GM23338 (cell line): ENCODE data around the gene COL4A3. TPM values are rescaled to one million over a fixed set of nuclear protein-coding genes. Genes with fewer than 3 reads are reported as not detected.

Source experiments
- ATAC-seq: fragments of 200-7000 bp; cut with Tn5 transposase; 3 replicates; pipeline ENCODE4 v1.9.1; 2020
- DNase-seq: peaks from one replicate; pipeline ENCODE4 v3.0.0-alpha.2; 2015; ENCODE audit warnings: low spot score
- H2AFZ ChIP-seq: fragments of 200-600 bp; sonication (generic); 2 replicates; pipeline ENCODE4 v1.8.0; 2016; ENCODE audit warnings: antibody characterized with exemption, mild to moderate bottlenecking, moderate library complexity
- H3F3A ChIP-seq: fragments of 200-600 bp; sonication (generic); replicated peaks from 2 replicates; pipeline ENCODE4 v1.8.0; 2017; ENCODE audit warnings: antibody characterized with exemption, mixed run types, low read depth
- H3K27ac ChIP-seq: fragments of 200-600 bp; sonication (generic); 2 replicates; pipeline ENCODE4 v1.6.1; 2016; ENCODE audit warnings: low read depth
- H3K27me3 ChIP-seq: fragments of 200-600 bp; sonication (generic); 2 replicates; pipeline ENCODE4 v1.8.0; 2016; ENCODE audit warnings: mild to moderate bottlenecking, mixed run types, moderate library complexity; ENCODE audit not compliant: insufficient read depth
- H3K36me3 ChIP-seq: fragments of 200-600 bp; sonication (generic); 2 replicates; pipeline ENCODE4 v1.8.0; 2016; ENCODE audit warnings: mild to moderate bottlenecking; ENCODE audit not compliant: insufficient read depth
- H3K4me1 ChIP-seq: fragments of 200-600 bp; sonication (generic); 2 replicates; pipeline ENCODE4 v1.8.0; 2016; ENCODE audit warnings: mild to moderate bottlenecking, moderate library complexity; ENCODE audit not compliant: insufficient read depth
- H3K4me2 ChIP-seq: fragments of 200-600 bp; sonication (generic); 2 replicates; pipeline ENCODE4 v1.7.1; 2017; ENCODE audit warnings: mixed run types
- H3K4me3 ChIP-seq: fragments of 200-600 bp; sonication (generic); 2 replicates; pipeline ENCODE4 v1.6.1; 2016; ENCODE audit warnings: mixed run types
- H3K79me2 ChIP-seq: fragments of 200-600 bp; sonication (generic); replicated peaks from 2 replicates; pipeline ENCODE4 v1.8.0; 2017; ENCODE audit warnings: mild to moderate bottlenecking; ENCODE audit not compliant: insufficient read depth
- H3K9me2 ChIP-seq: fragments of 200-600 bp; sonication (generic); 2 replicates; pipeline ENCODE4 v1.8.0; 2017; ENCODE audit not compliant: insufficient read depth
- H4K20me1 ChIP-seq: fragments of 200-600 bp; sonication (generic); replicated peaks from 2 replicates; pipeline ENCODE4 v1.8.0; 2017; ENCODE audit warnings: mild to moderate bottlenecking; ENCODE audit not compliant: insufficient read depth
- H3K27ac Mint-ChIP-seq: 2 replicates; pipeline ENCODE4 v1.8.0; 2020; ENCODE audit warnings: inconsistent platforms, mild to moderate bottlenecking, moderate library complexity, mixed read lengths
- H3K27me3 Mint-ChIP-seq: 3 replicates; pipeline ENCODE4 v1.8.0; 2022; ENCODE audit warnings: low read depth, mild to moderate bottlenecking, moderate library complexity, mixed read lengths, inconsistent platforms; ENCODE audit not compliant: insufficient read depth, poor library complexity
- H3K36me3 Mint-ChIP-seq: 3 replicates; pipeline ENCODE4 v1.8.0; 2021; ENCODE audit warnings: low read depth, mild to moderate bottlenecking, inconsistent platforms, moderate library complexity, mixed read lengths
- H3K4me1 Mint-ChIP-seq: 3 replicates; pipeline ENCODE4 v1.8.0; 2020; ENCODE audit warnings: mild to moderate bottlenecking, inconsistent platforms, mixed read lengths
- H3K4me3 Mint-ChIP-seq: 3 replicates; pipeline ENCODE4 v1.8.0; 2021; ENCODE audit warnings: moderate library complexity, mild to moderate bottlenecking, inconsistent platforms, mixed read lengths
- H3K9me3 Mint-ChIP-seq: 3 replicates; pipeline ENCODE4 v1.8.0; 2020; ENCODE audit warnings: moderate library complexity, mild to moderate bottlenecking, inconsistent platforms, mixed read lengths
- CREB1 ChIP-seq: fragments of 250-450 bp; sonication (Bioruptor Pico); IDR thresholded peaks from 2 replicates; pipeline ENCODE4 v1.5.0; 2020; ENCODE audit warnings: low read depth, mild to moderate bottlenecking, moderate library complexity
- CTCF ChIP-seq, 2 experiments: fragments of 200-600 bp in 1 of 2; sonication (generic) in 1 of 2; conservative IDR thresholded peaks; 2 replicates each; pipeline versions ENCODE4 v1.5.1 to v1.6.1; 2016 to 2017; ENCODE audit warnings: antibody characterized with exemption in 2 of 2, low read depth in 2 of 2, mild to moderate bottlenecking in 2 of 2, moderate library complexity in 1 of 2
- EZH2phosphoT487 ChIP-seq: fragments of 200-600 bp; sonication (generic); IDR thresholded peaks from one replicate; pipeline ENCODE4 v1.8.1; 2018; ENCODE audit warnings: antibody characterized with exemption; ENCODE audit not compliant: unreplicated experiment
- NANOG ChIP-seq: IDR thresholded peaks from 2 replicates; pipeline ENCODE4 v1.6.1; 2016; ENCODE audit warnings: antibody characterized with exemption, borderline replicate concordance
- POLR2AphosphoS5 ChIP-seq: IDR thresholded peaks from 2 replicates; pipeline ENCODE4 v1.6.1; 2016; ENCODE audit warnings: antibody characterized with exemption, low read depth
- REST ChIP-seq: IDR thresholded peaks from one replicate; pipeline ENCODE4 v1.6.1; 2018; ENCODE audit warnings: antibody characterized with exemption; ENCODE audit not compliant: unreplicated experiment
- ZNF462 ChIP-seq: fragments of 250-450 bp; sonication (Bioruptor Pico); IDR thresholded peaks from 2 replicates; pipeline ENCODE4 v1.5.0; 2020; ENCODE audit warnings: mild to moderate bottlenecking, moderate library complexity
- polyA plus RNA-seq: library from polyadenylated mRNA; unstranded; fragments of >200 nt; fragmentation: Nextera tagmentation; extraction: Ambion mirVana; gene quantifications from 2 replicates; pipeline ENCODE4 v1.2.1, GENCODE V29; 2016
- total RNA-seq: library from RNA; depleted of rRNA; stranded (reverse); fragments of >200 nt; shearing (Covaris generic); gene quantifications from 2 replicates; pipeline ENCODE4 v1.2.3, GENCODE V29; 2014

The COL4A3 gene
- total and polyA plus RNA-seq, 2 experiments from 2014 or later = 1.1 to 3.5 TPM

GRCh38 chr2:227219312-227220105 lies 55.1 kb downstream of the COL4A3 start:
- Histone ChIP-seq H3K4me2 (no peak overlapping the region), H3F3A (no peaks in the 10 kb centered on the region), H3K4me3 (no peak overlapping the region), H3K27ac (no peak overlapping the region), H3K4me1 (no peaks in the 10 kb centered on the region), H3K79me2 (no peaks in the 10 kb centered on the region), H3K27me3 (no peaks in the 10 kb centered on the region), H3K9me2 (no peaks in the 10 kb centered on the region), H4K20me1 (no peaks in the 10 kb centered on the region), H2AFZ (no peak overlapping the region), H3K36me3 (no peaks in the 10 kb centered on the region)
- Mint-ChIP-seq H3K27ac (no peak overlapping the region), H3K9me3 (no peaks in the 10 kb centered on the region), H3K36me3 (no peaks in the 10 kb centered on the region), H3K4me3 (no peak overlapping the region), H3K4me1 (peaks cover 6% of the 10 kb centered on the region), H3K27me3 (no peaks in the 10 kb centered on the region)
- ATAC-seq (no peak), DNase-seq (peak; percentile 23)
- TF ChIP-seq POLR2AphosphoS5 (no peak), EZH2phosphoT487 (no peak), REST (no peak), ZNF462 (CRISPR knock-in tag) (no peak), CREB1 (CRISPR knock-in tag) (no peak), CTCF (conservative IDR thresholded peaks at IDR 0.05; ENCODE audit: low read depth in 2 of 2) (no peak), NANOG (no peak)
